Measurements from ENCODE around the gene XKR8. TPM values are rescaled to one million over a fixed set of nuclear protein-coding genes. Genes with fewer than 3 reads are reported as not detected.

XKR8 gene
- total and polyA plus RNA-seq, 2 of the 4 experiments (the other 2 are of a cell fraction), result 1.1 to 10.7 TPM

GRCh38 chr1:27945020-27945419 lies 14.8 kb upstream of the XKR8 start (continued):
- TF ChIP-seq POLR2A (IDR thresholded peaks at IDR 0.05; ENCODE audit: low read depth, low read length) (no peak), BHLHE40 (IDR thresholded peaks at IDR 0.05; ENCODE audit: low read depth, low read length) (no peak), CHD1 (IDR thresholded peaks at IDR 0.05; ENCODE audit: low read depth, low read length) (no peak)

GRCh38 chr1:27949027-27949426 lies 10.7 kb upstream of the XKR8 start:
- POLR2A ChIA-PET (ENCODE audit: unreplicated experiment), result no interaction called here

More at GRCh38 chr1:27949027-27949426, 10.7 kb upstream of the XKR8 start:
- no peaks in the 10 kb centered on the region for H4K20me1 ChIP-seq (ENCODE audit: insufficient read depth, low read length)
- CTCF ChIA-PET, result no interaction called here
- no peak for ATAC-seq (ENCODE audit: low read depth)
- dilution Hi-C loops (cut with HindIII; ENCODE audit: low sequenced_read_pairs, unreplicated experiment), result no loop called here
- no peak overlapping the region for H3K14ac ChIP-seq (replicated peaks; ENCODE audit: low read depth, low read length)
- no peaks in the 10 kb centered on the region for H3K79me1 ChIP-seq (ENCODE audit: low read depth in 1 of 2, low read length in 2 of 2)
- H2BK15ac ChIP-seq (ENCODE audit: low read depth, low read length), result no peak overlapping the region
- no peak overlapping the region for H4K5ac ChIP-seq (ENCODE audit: low read depth, low read length)
- H3K18ac ChIP-seq (ENCODE audit: low read depth, low read length), result no peak overlapping the region
- intact Hi-C loops (cut with micrococcal nuclease), result no loop called here
- TF ChIP-seq ELK1 (IDR thresholded peaks at IDR 0.05; ENCODE audit: borderline replicate concordance, low read depth, low read length), result no peak
- TF ChIP-seq NFE2L2 (IDR thresholded peaks at IDR 0.05; ENCODE audit: low read depth, low read length), result no peak
- TF ChIP-seq, protein P1, sequence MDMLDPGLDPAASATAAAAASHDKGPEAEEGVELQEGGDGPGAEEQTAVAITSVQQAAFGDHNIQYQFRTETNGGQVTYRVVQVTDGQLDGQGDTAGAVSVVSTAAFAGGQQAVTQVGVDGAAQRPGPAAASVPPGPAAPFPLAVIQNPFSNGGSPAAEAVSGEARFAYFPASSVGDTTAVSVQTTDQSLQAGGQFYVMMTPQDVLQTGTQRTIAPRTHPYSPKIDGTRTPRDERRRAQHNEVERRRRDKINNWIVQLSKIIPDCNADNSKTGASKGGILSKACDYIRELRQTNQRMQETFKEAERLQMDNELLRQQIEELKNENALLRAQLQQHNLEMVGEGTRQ (IDR thresholded peaks at IDR 0.05; ENCODE audit: low read depth, low read length), result no peak
- no peak for TF ChIP-seq MXI1 (IDR thresholded peaks at IDR 0.05; ENCODE audit: borderline replicate concordance, low read depth, low read length)
- TF ChIP-seq SMC3 (IDR thresholded peaks at IDR 0.05; ENCODE audit: low read depth, low read length), result no peak
- no peaks in the 10 kb centered on the region for H3K36me3 ChIP-seq (ENCODE audit: control insufficient read depth, insufficient read depth, low read length)
- H4K8ac ChIP-seq (ENCODE audit: low read depth in 2 of 2, low read length in 2 of 2), result no peak overlapping the region
- H2AFZ ChIP-seq (replicated peaks; ENCODE audit: low read length, poor library complexity), result peak overlapping the region; percentile 5
- 86% methylated on average over 6 of the region's 8 CpGs; no CpG with 5 or more reads in 1 of the 2 experiments for WGBS, 2 experiments (ENCODE audit: extremely low coverage in 2 of 2, insufficient read length in 1 of 2)
- no peak overlapping the region for H2BK120ac ChIP-seq (ENCODE audit: low read depth, low read length)
- H3K4me3 ChIP-seq (ENCODE audit: insufficient read depth, low read depth, low read length), result no peak overlapping the region
- H3K4me2 ChIP-seq (ENCODE audit: low read depth, low read length), result no peak overlapping the region
- no peaks in the 10 kb centered on the region for H3K4me1 ChIP-seq (ENCODE audit: control insufficient read depth, insufficient read depth, low read length)
- H3K4ac ChIP-seq (ENCODE audit: low read depth, low read length), result no peak overlapping the region
- no peak overlapping the region for H2AK5ac ChIP-seq (ENCODE audit: low read depth, low read length)
- H3K27me3 ChIP-seq (ENCODE audit: control insufficient read depth, insufficient read depth, low read length), result peaks cover 25% of the 10 kb centered on the region
- no peak overlapping the region for H4K91ac ChIP-seq (ENCODE audit: insufficient read depth, low read depth, low read length)
- no peak overlapping the region for H2BK5ac ChIP-seq (ENCODE audit: low read depth, low read length, poor library complexity, severe bottlenecking)
- no peaks in the 10 kb centered on the region for H3K9me3 ChIP-seq (ENCODE audit: control insufficient read depth, insufficient read depth, low read length)
- no peak overlapping the region for H2AK9ac ChIP-seq (replicated peaks; ENCODE audit: low read depth, low read length, poor library complexity)
- H3K23ac ChIP-seq (ENCODE audit: low read depth, low read length), result no peak overlapping the region
- no peak overlapping the region for H3K56ac ChIP-seq (ENCODE audit: extremely low read depth, insufficient read depth, low read length)
- no peak overlapping the region for H2BK20ac ChIP-seq (ENCODE audit: low read depth, low read length)
- no peak overlapping the region for H3K9ac ChIP-seq (ENCODE audit: low read depth, low read length)
- H3K9me1 ChIP-seq (ENCODE audit: insufficient read depth, low read length), result no peaks in the 10 kb centered on the region; the same call in 1 of the 2 replicates
- no peak for DNase-seq
- BruUV-seq (replicated peaks), result no TSS peak
- in situ Hi-C loops (cut with MboI; ENCODE audit: low sequenced_read_pairs), result no loop called here
- H3K27ac ChIP-seq (ENCODE audit: insufficient read depth, low read length), result no peak overlapping the region

Measured in IMR-90 (cell line).